ENCODE data around the gene COPRS.
"Not testable (repeated sequence)": the region's sequence is repeated elsewhere in the genome, so short reads cannot be mapped to it uniquely, and the experiment has no call there.

The COPRS gene

DNA sequence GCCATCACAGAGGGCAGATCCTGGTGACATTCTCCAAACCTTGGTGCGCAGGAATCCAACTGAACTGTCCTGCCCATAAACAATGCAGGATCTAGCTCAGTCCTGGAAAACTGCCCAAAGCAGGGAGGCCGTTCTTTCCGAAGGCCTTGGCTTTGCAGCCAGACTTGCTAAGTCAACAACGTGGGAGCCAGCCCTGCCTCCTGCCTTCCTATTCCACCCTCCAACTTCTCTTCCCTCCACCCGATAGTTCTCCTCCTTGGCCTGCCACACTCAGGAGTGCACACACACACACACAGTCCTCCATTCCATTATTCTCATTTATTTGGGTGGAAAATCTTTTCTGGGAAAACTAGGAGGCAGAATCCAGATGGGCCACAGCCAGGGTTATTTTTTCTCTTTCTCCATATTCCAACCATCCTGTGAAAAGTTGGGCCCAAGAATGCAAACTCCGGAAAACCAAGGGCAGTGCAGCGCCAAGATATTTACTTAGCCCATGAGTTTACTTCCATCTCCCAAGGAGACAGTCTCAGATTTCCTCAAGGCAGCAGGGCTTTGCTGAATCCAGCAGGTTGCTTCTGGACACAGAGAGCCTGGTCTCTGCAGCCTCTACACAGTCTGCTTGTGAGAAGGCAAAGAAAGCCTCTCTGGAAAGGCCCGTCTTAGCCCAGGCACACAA, 15.8 kb downstream of the COPRS start:
- no peak for DNase-seq

DNA sequence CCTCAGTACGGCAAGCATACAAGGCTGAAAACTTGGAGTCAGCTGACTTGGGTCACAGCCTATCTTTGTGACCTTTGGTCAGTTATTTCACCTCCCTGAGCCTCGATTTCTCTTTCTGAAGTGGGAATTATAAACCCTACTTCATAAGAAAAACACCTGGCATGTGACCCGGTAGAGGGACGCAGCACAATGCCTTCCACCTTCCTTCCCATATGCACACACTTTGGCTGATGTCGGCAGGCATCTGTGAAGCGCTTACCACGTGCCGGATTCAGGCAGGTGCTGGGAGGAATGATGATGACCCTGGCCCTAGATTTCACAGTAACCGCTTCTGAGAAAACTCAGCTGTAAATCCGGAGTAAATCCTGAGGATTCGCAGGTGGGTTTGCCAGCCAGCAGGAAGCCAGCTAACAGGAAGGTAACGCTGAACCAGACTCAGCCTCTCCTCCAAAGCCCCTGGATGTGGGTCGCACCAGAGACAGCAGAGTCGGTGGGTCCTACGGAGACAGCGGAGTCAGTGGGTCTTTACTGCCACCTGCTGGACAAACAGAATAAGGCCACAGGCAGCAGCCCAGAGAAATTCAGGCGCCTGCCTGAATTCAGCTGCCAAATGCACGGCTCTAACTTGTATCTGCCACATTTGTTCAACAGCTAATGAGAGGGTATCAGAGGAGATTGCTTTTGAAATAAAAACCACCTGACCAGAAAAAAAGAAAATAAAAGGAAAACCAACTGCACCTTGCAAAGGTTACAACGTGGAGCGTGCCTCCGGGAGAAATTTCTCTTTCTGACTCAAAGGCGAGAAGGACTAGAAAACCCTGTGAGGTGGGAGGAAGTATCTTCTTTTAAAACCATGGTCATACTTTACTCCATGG, 16.6 kb downstream of the COPRS start:
- DNase-seq: peak; percentile 73 to 94

DNA sequence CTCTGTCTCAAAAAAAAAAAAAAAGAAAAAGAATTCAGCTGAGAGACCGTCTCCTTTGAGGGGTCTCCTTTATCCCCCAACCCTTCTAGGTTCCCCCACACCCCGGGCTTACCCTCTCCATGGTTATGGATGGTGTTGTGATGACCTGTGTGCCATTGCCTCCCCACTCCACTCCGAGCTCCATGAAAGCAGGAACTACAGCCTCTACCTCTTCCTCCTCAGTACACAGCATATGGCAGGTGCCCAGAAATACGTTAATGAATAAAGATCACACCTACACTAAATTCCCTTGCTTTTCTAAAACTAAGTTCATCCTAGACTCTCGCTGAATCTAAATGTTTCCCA, 17.2 kb downstream of the COPRS start:
- DNase-seq: no peak

DNA sequence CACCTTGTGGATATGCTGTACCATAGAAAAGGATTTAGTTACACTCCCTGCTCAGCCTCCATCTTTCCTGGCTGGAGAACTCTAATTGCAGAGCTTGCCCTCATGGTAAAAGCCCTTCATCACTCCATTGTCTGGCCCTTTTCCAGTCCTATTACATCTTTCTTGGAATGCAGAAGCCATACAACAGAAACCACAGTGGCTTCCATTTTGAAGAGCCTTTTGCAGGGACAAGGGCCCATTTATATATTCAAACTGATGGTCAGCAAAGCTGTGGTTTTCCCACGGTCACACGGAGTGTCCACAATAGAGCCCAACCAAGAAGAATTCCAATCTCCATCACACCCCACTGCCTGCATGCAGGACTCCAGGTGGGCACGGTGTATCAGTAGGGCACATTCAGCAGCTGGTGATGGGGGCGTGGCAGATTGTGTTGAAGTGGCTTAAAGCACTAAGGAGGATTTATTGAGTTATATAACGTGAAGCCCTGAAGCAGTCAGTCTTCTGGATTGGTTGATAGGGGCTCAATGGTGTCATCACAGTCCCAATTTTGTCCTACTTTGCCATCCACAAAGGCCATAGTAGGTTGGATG, 20.3 kb downstream of the COPRS start:
- DNase-seq: no peak

DNA sequence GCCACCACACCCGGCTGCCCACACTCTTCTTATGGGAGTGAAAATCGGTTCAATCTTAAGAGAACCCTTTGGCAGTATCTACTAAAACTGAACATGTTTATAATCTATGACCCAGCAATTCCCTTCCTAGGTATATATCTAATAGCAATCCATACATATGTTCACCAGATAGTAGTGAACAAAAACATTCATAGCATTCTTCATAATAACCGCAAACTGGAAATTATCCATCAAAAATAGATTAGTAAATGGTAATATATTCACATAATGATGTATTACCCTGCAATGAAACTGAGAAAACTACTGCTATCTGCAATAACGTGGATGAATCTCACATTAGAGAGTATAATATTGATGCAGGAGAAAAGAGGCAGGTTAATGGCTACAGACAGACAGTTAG, 23.1 kb downstream of the COPRS start:
- no peak for DNase-seq

DNA sequence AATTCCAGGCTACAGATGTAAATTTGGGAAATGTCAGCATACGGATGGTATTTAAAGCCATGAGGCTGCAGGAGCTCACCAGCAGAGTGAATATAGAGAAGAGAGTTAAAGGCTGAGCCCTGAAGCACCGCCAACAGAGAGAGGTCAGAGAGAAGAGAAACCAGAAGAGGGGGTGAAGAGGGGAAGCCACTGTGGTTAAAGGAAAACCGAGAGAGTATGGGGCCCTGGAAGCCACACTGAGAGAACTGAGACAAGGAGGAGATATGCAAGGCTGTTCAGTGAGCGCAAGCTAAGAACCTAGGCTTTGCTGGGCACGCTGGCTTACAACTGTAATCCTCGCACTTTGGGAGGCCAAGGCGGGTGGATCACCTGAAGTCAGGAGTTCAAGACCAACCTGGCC, 24.6 kb downstream of the COPRS start:
- DNase-seq: no peak

DNA sequence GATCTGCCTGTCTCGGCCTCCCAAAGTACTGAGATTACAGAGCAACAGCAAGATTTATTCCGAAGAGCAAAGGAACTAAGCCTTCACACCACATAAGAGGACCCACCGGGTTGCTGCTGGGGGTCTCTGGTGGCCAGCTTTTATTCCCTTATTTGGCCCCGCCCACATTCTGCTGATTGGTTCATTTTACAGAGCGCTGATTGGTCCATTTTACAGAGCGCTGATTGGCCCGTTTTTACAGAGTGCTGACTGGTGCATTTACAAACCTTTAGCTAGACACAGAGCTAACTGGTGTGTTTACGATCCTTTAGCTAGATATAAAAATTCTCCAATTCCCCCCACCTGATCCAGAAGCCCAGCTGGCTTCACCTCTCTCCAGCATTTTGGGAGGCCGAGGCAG, 26.3 kb downstream of the COPRS start:
- DNase-seq: no peak

DNA sequence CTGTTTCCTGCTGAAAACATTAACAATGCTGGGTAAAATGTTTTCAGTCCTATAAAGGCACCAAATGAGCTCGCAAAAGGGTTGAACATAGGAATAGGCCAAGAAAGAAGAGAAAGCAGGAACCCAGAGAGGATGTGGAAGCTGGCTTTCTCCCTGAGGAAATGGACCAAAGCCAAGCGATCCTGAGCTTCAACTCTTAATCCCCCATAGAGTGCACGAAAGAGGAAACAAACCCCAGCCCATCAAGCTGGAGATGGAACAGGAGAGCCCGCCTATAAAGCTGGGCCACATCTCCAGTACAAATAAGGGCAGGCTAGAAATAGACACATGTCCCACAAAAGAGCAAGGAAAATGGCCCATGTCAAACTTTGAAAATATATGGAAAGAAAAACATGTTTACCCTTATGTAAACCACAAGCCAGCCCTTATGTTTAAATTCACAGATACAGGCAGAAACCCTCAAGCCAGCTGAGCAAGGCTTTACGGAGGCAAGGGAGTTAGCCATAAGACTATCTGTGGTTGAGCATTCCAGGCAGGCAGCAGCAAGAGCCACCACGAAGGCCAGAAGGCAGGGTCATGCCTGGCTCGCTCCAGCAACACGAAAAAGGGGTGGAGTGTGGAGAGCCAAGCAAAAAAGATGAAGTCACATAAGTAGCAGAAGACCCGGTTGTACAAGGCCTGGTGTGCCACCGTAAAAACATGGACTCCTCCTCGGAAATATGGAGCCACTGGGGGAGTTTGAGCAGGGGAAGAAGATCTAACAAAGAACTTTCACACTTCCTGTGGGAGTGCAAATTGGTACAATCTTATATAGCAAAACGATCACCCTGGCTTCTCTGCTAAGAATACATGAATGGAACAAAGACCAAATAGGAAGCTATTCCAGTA, 27.8 kb downstream of the COPRS start:
- DNase-seq: no peak

DNA sequence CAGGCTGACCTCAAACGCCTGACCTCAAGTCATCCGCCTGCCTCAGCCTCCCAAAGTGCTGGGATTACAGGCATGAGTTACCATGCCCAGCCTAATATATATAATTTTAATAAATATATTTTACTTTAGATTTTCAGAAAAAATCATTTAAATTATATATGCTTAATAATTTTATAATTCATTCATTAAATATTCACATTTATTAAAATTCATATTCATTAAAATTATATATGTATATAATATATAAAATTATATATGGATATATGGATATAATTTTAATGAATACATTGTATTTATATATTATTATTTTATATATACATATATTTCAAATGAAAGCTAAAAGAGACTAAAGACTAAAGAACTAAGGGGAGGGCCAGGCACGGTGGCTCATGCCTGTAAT, 29.4 kb downstream of the COPRS start:
- DNase-seq: no peak

DNA sequence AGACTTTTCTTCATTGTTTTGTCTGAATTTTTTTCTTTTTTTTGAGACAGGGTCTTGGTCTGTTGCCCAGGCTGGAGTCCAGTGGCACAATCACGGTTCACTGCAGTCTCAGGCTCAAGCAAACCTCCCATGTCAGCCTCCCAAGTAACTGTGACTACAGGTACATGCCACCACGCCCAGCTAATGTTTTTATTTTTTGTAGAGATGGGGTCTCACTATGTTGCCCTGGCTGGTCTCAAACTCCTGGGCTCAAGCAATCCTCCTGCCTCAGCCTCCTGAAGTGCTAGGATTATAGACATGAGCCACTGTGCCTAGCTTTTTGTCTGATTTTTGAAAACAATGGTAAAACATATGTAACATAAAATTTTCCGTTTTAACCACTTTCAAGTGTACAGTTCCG, 30.1 kb downstream of the COPRS start:
- not testable (repeated sequence) for DNase-seq

DNA sequence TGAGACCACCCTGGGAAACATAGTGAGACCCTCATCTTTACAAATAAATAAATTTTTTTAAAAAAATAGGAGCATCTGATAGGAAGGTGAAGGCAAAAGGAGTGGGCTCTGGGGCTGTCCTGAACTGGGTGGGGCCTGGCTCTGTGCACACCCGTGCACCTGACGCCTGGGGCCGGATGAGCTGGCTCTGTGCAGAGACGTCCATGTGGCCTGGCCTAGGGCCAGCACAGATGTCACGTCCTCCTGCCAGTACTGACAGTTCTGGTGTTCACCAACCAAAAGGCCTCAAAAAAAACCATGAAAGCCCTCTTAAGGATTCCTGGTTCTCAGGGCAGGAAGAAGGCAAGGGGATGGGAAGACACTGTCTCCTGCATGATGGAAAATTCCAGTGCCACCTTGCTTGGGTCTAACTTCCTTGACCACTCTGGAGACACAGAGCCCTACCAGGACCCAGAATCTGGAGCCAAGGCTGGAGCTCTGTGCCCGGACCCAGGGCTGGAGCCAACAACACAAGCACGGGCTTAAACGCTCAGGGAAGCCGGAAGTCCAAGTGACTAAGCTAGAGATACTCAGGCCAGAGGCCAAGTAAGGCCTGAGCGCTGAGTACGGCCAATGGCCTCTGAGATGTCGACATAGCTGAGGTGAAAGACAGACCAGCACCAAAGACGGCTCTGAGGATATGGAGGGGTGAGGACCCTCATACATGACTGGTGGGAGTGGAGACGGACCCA, 32.9 kb downstream of the COPRS start:
- no peak for DNase-seq

DNA sequence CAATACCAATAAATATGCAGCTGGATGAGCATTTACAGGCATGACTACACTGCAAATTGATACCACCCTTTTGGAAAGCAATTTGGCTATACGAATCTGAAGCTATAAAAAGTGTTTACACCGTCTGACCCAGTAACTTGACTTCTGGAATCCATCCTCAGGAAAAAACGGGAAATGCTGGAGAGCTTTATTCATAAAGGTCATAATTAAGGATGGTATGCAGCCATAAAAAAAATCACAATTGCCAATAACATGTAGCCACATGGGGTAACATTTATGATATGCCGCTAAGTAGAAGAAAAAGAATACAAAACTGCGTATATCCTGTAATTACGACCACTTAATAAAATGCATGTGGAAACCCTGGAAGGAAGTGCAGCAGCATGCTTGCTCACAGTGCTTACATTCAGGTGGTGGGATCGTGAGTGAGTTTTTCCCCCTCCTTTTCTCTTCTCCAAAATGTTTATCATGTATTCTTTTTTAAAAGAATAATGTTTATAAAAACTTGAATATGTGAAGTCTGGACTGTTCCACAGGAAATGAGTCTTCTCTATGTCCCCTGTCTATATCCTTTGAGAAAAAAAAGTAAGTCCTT, 34.2 kb downstream of the COPRS start:
- no peak for DNase-seq

DNA sequence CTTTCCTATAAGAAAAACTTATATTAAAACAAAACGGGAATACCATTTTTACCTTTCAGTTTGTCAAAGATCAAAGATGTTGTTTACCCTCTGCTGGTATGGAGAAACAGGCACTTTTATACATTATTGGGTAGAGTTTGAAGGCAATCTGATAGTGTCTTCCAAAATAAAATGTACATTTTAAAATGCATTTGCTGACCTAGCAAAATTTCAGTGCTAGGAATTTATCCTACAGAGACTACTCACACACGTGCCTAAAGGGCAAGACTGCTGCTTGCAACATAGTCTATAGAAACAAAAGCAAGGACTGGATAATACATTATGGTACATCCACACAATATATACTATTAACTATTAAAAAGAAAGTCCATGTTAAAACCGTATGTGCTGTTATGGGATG, 36.0 kb downstream of the COPRS start:
- DNase-seq: no peak

DNA sequence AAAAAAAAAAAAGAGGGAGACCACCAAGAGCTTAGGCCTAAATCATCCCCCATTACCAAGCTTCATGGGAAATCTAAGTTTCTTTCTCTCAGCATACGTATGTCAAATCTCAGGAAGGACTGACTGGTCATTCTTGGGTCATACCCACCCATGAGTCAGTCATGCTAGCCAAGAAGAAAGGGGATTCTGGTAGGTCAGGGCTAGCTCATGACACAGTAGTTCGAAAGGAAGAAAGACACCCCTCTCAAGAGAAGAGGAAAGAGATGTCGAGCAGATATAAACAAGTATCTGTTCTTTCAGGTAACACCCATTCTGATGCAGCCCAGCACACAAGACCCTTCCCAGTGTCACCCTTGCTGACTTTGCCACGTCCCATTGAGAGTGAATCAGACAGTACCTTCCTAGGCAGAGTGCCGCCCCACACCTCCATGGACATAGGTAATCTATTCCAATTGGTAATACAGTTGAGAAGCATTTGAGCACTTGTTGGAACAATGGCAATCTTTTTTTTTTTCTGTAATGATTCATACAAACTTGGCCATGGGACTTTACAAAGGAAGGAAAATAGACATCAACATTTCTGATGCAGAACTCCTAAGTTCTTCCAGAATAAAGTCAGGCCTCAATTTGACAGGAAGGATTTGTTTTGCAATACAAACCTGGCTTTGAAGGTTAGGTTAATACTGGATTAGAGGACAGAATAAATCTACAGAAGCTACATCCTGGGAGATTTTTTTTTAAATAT, 38.2 kb downstream of the COPRS start:
- DNase-seq: no peak

DNA sequence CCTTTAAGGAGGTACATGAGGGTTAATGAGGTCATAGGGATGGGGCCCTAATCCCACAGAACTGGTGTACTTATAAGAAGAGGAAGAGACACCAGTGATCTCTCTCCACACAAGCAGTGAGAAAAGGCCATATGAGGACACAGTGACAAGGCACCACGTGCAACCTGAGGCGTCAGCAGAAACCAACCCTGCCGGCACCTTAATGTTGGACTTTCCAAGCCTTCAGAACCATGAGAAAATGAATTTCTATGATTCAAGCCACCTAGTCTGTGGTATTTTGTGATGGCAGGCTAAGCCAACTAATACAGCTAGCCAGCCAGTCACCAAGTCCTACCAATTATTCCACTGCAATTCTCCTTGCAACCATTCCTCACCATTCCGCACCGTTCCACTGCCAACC, 39.5 kb downstream of the COPRS start:
- no peak for DNase-seq

DNA sequence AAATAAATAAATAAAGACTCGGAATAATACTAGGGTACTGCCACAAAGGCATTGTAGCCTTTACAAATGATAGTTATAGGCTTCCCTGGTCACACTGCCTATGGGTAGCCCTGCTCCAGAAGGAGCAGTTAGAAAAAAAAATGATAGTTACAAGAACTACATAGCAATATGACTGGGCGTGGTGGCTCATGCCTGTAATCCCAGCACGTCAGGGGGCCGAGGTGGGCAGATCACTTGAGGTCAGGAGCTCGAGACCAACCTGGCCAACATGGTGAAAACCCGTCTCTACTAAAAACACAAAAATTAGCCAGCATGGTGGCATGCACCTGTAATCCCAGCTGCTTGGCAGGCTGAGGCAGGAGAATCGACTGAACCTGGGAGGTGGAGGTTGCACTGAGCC, 40.2 kb downstream of the COPRS start:
- DNase-seq: not testable (repeated sequence)

DNA sequence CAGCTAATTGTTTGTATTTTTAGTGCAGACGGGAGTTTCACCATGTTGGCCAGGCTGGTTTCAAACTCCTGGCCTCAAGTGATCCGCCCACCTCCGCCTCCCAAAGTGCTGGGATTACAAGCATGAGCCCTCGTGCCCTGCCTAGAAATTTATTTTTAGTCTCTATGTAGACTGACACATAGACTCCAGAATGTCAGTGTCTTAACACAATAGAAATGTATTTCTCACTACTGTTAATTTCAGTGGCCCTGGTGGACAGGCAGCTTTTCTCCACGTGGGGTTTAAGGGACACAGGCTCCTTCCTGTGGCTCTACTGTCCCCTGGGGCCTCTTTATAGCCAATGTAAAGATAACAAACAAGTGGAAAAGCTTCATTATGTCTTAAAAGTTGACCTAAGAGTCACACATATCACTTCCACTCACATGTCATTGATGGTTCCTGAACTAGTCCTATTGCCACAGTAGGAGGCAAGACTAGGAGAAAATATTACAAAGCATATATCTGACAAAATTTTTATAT, 43.8 kb downstream of the COPRS start:
- no peak for DNase-seq

DNA sequence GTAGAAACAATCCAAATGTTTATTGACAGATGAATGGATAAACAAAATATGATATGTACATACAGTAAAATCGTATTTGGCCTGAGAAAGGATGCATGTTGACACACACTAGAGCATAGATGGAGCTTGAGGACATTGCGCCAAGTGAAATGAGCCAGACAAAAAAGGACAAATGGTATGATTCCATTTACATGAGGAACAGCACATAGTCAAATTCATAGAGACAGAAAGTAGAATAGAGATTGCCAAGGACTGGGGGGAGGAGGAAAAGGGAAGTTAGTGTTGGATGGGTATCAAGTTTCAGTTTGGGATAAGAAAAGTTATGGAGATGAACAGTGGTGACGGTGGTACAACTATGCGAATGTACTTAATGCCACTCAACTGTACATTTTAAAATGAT, 47.9 kb downstream of the COPRS start:
- peak; percentile 12 to 36 for DNase-seq

DNA sequence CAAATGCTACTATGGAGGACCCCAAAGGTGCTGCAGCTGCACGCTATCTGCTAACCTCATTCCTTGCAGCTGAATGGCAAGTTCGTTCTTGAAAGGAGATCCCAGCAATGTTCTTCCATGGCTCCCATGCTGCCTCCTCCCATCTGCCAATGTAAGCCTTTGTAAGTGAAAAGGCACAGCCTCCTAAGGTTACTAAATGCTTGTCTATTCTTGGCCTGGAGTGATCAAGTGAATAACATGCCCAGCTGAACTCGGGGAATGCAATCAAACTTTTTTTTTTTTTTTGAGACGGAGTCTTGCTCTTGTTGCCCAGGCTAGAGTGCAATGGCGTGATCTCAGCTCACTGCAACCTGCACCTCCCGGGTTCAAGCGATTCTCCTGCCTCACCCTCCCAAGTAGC, 49.2 kb downstream of the COPRS start:
- not testable (repeated sequence) for DNase-seq

DNA sequence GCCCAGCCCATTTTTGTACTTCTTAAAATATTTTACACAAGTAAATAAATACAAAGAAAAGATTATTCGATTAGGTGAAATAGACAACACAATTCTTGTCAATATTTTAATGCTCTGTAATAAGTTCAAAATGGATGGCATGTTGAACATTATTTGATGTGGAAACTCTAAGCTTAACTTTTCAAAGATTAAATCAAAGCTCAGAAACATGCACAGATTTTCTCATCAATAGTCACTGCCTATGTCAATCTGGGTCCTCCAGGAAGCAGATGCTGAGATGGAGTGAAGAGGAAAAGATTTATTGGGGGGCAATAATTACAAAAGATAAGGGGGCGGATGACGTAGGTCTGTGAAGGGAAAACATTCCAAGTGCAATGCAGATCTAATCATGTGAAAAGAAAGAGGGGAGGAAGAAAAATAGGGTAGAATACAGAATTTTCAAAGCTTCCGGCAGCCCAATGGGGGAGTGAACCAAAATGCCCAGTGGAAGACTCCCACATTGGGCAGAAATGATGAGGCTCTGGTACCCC, 50.5 kb downstream of the COPRS start:
- no peak for DNase-seq

DNA sequence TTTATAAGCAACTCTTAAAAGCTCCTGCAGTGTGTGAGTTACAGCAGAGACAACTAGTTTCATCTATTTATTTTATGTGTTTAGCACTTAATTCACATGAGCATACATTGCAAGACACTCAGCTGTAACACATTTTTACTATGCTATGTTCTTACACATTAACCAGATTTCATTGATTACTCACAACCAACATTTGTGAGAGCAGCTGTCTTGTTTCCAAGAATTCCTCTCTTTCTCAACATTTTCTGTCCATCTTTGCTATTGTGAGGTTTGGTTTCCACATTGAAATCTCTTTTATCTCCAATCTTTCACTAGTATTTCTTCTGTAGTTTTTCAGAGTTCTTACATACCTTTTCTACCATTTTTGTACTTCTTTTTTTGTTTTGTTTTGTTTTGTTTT, 51.2 kb downstream of the COPRS start:
- no peak for DNase-seq

Data from NCI-H526 (cell line).